ENCODE measurements around the gene FYN.

Gene FYN

DNA sequence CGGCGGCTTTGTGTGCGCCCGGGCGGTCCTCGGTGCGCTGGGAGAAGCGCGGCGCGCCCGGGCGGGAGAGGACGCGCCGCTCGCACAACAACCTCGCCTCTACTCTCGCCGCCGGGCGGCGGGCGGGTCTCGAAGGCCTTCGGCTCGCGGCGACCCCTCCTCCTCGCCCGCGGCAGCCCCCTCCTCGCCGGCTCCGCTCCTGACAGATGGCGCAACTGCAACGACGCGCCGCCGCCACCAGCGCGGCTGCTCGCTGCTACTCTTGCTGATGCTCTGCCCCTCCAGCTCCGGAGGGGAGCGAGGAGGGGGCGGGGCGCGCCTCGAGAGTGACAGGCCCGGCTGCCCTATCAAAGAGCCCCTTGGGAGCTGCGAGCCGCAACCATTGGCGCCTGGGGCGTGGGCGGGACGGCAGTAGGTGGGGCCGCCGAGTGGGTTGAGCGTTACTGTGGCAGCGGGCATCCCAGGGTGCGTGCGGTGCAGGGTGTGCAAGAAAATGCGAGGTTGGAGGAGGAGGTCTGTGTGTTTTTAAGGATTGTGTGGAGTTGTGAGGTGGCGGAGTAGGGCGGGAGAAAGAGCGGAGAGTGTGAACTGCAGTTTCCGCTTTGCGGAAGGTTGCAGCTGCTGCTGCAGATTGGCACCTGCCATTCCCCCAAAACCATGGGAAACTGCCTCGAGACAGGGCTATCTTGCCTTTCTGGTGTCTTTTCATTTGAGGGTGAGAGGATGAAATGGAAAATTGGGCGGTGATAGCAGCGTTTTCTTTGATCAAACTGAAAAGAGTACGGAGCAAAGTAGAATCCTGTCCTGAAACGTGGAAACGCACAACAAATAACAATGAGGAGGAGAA, at the start of gene FYN (continued):
- TF ChIP-seq AEBP2 (tag by site-specific recombination; IDR thresholded peaks at IDR 0.05; ENCODE audit: borderline replicate concordance) (no peak), HOXD13 (CRISPR knock-in tag; IDR thresholded peaks at IDR 0.05; ENCODE audit: borderline replicate concordance) (no peak), ZNF658 (tag by site-specific recombination; IDR thresholded peaks at IDR 0.05) (no peak), ZNF239 (tag by site-specific recombination; IDR thresholded peaks at IDR 0.05) (no peak), RBAK (tag by site-specific recombination; IDR thresholded peaks at IDR 0.05) (no peak)

GRCh38 chr6:111922454-111923297, 49.4 kb upstream of the FYN start:
- POLR2A ChIA-PET = no interaction called here
- no peak overlapping the region for H3K4me3 ChIP-seq (ENCODE audit: low read depth, low read length)
- H3K9me3 ChIP-seq (ENCODE audit: control insufficient read depth, insufficient read depth, low read depth, low read length) = no peaks in the 10 kb centered on the region
- peaks cover 20% of the 10 kb centered on the region for H3K4me1 ChIP-seq (ENCODE audit: control insufficient read depth, insufficient read depth, low read length)
- CTCF ChIA-PET = interaction anchor here (0.7 to 2.5 kb wide), 2 partner anchors 47 to 106 kb away, joined by 3 to 6 read pairs; no protein-coding TSS in a partner anchor
- H3K27ac ChIP-seq (ENCODE audit: extremely low read depth, low read depth, low read length) = no peak overlapping the region
- H3K36me3 ChIP-seq (ENCODE audit: control insufficient read depth in 2 of 2, insufficient read depth in 1 of 2, low read length in 2 of 2) = no peaks in the 10 kb centered on the region
- TF ChIP-seq HOXA7 (CRISPR knock-in tag; IDR thresholded peaks at IDR 0.05; ENCODE audit: borderline replicate concordance) = no peak
- no peak for TF ChIP-seq ZIC2 (tag by site-specific recombination; IDR thresholded peaks at IDR 0.05)
- TF ChIP-seq ZNF571 (tag by site-specific recombination; IDR thresholded peaks at IDR 0.05) = no peak
- no peak for TF ChIP-seq ZNF354C (tag by site-specific recombination; IDR thresholded peaks at IDR 0.05; ENCODE audit: borderline replicate concordance, low read depth)
- TF ChIP-seq ZNF843 (tag by site-specific recombination; IDR thresholded peaks at IDR 0.05) = peak; percentile 90
- no peak for TF ChIP-seq ZNF585B (tag by site-specific recombination; IDR thresholded peaks at IDR 0.05)
- TF ChIP-seq, protein P1, sequence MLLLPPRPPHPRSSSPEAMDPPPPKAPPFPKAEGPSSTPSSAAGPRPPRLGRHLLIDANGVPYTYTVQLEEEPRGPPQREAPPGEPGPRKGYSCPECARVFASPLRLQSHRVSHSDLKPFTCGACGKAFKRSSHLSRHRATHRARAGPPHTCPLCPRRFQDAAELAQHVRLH (tag by site-specific recombination; IDR thresholded peaks at IDR 0.05) = no peak
- TF ChIP-seq, protein P2, sequence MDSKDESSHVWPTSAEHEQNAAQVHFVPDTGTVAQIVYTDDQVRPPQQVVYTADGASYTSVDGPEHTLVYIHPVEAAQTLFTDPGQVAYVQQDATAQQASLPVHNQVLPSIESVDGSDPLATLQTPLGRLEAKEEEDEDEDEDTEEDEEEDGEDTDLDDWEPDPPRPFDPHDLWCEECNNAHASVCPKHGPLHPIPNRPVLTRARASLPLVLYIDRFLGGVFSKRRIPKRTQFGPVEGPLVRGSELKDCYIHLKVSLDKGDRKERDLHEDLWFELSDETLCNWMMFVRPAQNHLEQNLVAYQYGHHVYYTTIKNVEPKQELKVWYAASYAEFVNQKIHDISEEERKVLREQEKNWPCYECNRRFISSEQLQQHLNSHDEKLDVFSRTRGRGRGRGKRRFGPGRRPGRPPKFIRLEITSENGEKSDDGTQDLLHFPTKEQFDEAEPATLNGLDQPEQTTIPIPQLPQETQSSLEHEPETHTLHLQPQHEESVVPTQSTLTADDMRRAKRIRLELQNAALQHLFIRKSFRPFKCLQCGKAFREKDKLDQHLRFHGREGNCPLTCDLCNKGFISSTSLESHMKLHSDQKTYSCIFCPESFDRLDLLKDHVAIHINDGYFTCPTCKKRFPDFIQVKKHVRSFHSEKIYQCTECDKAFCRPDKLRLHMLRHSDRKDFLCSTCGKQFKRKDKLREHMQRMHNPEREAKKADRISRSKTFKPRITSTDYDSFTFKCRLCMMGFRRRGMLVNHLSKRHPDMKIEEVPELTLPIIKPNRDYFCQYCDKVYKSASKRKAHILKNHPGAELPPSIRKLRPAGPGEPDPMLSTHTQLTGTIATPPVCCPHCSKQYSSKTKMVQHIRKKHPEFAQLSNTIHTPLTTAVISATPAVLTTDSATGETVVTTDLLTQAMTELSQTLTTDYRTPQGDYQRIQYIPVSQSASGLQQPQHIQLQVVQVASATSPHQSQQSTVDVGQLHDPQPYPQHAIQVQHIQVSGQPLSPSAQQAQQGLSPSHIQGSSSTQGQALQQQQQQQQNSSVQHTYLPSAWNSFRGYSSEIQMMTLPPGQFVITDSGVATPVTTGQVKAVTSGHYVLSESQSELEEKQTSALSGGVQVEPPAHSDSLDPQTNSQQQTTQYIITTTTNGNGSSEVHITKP (tag by site-specific recombination; IDR thresholded peaks at IDR 0.05) = peak; percentile 31
- 0 out of 2 replicates have a peak, but pooled peaks have one; percentile 4 for TF ChIP-seq ZNF146 (tag by site-specific recombination; IDR thresholded peaks at IDR 0.05)
- TF ChIP-seq ZNF530 (tag by site-specific recombination; IDR thresholded peaks at IDR 0.05; ENCODE audit: low read depth) = no peak
- peak; percentile 92 for TF ChIP-seq OSR2 (tag by site-specific recombination; IDR thresholded peaks at IDR 0.05)
- TF ChIP-seq ZNF202 (tag by site-specific recombination; IDR thresholded peaks at IDR 0.05; ENCODE audit: borderline replicate concordance) = no peak
- no peak for TF ChIP-seq ZNF426 (tag by site-specific recombination; IDR thresholded peaks at IDR 0.05)
- TF ChIP-seq HOXC10 (CRISPR knock-in tag; IDR thresholded peaks at IDR 0.05) = no peak
- TF ChIP-seq SCRT2 (tag by site-specific recombination; IDR thresholded peaks at IDR 0.05) = no peak
- no peak for TF ChIP-seq ZBTB26 (tag by site-specific recombination; optimal IDR thresholded peaks at IDR 0.05)
- TF ChIP-seq ZNF155 (tag by site-specific recombination; IDR thresholded peaks at IDR 0.05) = no peak
- TF ChIP-seq CTCF (tag by site-specific recombination; IDR thresholded peaks at IDR 0.05) = no peak
- TF ChIP-seq HOXD13 (CRISPR knock-in tag; IDR thresholded peaks at IDR 0.05; ENCODE audit: borderline replicate concordance) = no peak
- no peak for TF ChIP-seq ZBTB20 (tag by site-specific recombination; IDR thresholded peaks at IDR 0.05)
- no peak for TF ChIP-seq ZNF776 (tag by site-specific recombination; IDR thresholded peaks at IDR 0.05; ENCODE audit: borderline replicate concordance)
- TF ChIP-seq GLI4 (tag by site-specific recombination; IDR thresholded peaks at IDR 0.05) = no peak
- TF ChIP-seq EGR2 (tag by site-specific recombination; IDR thresholded peaks at IDR 0.05; ENCODE audit: low read depth) = no peak

All from HEK293 (cell line).